Thoracic aorta (tissue), 2 donors: ENCODE measurements around the gene SCG5. TPM values are rescaled to one million over a fixed set of nuclear protein-coding genes. Genes with fewer than 3 reads are reported as not detected.

Experiments
- ATAC-seq: fragments of 150-250 bp; one replicate; pipeline ENCODE4 v1.8.0; 2017; ENCODE audit warnings: low read depth; ENCODE audit not compliant: insufficient number of reproducible peaks, low FRiP score
- DNase-seq: peaks from one replicate; pipeline ENCODE4 v3.0.0-alpha.2; 2020; ENCODE audit warnings: low spot score
- H3K27ac ChIP-seq, 2 donors: fragments of 200-600 bp; sonication (generic); 1 replicate in 1 of 2; 2 replicates in 1 of 2; pipeline ENCODE4 v1.5.1; 2016; ENCODE audit warnings: mild to moderate bottlenecking in 2 of 2, moderate library complexity in 2 of 2
- H3K27me3 ChIP-seq: fragments of 200-600 bp; sonication (generic); replicated peaks from 2 replicates; pipeline ENCODE4 v1.6.0; 2016; ENCODE audit warnings: mild to moderate bottlenecking; ENCODE audit not compliant: insufficient read depth
- H3K36me3 ChIP-seq: fragments of 200-600 bp; sonication (generic); one replicate; pipeline ENCODE4 v1.5.1; 2016
- H3K4me1 ChIP-seq, 2 donors: fragments of 200-600 bp; sonication (generic); 1 replicate in 1 of 2; 2 replicates in 1 of 2; pipeline versions ENCODE4 v1.5.1 to v1.6.0; 2016; ENCODE audit warnings: low read depth in 2 of 2, mild to moderate bottlenecking in 1 of 2; ENCODE audit not compliant: control insufficient read depth in 1 of 2
- H3K4me3 ChIP-seq: fragments of 200-600 bp; sonication (generic); 2 replicates; pipeline ENCODE4 v1.5.1; 2016; ENCODE audit warnings: mild to moderate bottlenecking
- H3K9me3 ChIP-seq: fragments of 200-600 bp; sonication (generic); 2 replicates; pipeline ENCODE4 v1.5.1; 2016
- total RNA-seq, 2 donors: library from RNA; depleted of rRNA; stranded (reverse); fragments of >200 nt; gene quantifications; one replicate each; pipeline versions ENCODE4 v1.1.0 to v1.2.3, GENCODE V29; 2016
- TF ChIP-seq, protein P1 (sequence below): fragments of 200-600 bp; sonication (generic); IDR thresholded peaks from one replicate; pipeline ENCODE4 v1.5.1; 2019; ENCODE audit warnings: antibody characterized with exemption

SCG5 gene
- total RNA-seq, 2 donors from 2014 or later = 2.4 to 3.3 TPM

DNA sequence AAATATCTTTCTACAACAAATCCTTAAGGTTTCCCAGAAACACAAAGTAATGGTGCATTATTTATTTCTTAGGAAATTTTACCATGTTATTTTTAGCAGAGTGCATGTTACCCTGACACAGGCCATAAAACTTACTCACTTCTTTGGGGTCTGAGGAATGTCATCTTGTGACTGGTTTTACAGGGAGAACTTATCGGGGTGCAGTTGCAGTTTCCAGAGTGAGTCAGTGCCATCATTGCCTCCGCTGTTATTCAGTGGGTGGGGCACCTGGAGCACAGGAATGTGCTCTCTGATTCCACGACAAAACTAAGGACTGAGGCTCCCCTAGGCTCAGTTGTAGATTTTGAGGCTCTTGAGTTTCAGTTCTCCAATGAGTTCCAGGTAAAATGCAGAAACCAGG lies 65.2 kb downstream of the SCG5 start:
- no peak overlapping the region for H3K4me3 ChIP-seq
- DNase-seq (no peak), ATAC-seq (no peak)
- H3K9me3 ChIP-seq = no peaks in the 10 kb centered on the region
- no peaks in the 10 kb centered on the region for H3K4me1 ChIP-seq
- no peaks in the 10 kb centered on the region for H3K27me3 ChIP-seq
- TF ChIP-seq, protein P1, sequence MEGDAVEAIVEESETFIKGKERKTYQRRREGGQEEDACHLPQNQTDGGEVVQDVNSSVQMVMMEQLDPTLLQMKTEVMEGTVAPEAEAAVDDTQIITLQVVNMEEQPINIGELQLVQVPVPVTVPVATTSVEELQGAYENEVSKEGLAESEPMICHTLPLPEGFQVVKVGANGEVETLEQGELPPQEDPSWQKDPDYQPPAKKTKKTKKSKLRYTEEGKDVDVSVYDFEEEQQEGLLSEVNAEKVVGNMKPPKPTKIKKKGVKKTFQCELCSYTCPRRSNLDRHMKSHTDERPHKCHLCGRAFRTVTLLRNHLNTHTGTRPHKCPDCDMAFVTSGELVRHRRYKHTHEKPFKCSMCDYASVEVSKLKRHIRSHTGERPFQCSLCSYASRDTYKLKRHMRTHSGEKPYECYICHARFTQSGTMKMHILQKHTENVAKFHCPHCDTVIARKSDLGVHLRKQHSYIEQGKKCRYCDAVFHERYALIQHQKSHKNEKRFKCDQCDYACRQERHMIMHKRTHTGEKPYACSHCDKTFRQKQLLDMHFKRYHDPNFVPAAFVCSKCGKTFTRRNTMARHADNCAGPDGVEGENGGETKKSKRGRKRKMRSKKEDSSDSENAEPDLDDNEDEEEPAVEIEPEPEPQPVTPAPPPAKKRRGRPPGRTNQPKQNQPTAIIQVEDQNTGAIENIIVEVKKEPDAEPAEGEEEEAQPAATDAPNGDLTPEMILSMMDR = no peak
- H3K27ac ChIP-seq = no peak overlapping the region
- H3K36me3 ChIP-seq = no peaks in the 10 kb centered on the region

DNA sequence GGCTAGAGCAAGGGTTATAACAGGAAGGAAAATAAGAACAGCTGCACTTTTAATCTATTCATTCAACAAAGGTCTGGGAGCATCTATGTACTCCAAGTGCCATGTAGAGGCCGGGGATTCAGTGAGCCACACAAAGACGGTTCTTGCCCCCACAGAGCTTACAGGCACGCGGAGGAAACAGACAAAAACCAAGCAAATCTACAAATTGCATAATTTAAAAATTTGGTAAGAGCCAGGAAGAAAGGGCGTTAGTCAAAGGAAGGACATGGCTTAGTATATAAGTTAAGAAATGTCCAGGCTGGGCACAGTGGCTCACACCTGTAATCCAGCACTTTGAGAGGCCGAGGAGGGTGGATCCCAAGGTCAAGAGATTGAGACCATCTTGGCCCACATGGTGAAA lies 65.9 kb downstream of the SCG5 start:
- ATAC-seq = no peak
- Histone ChIP-seq H3K4me3 (no peak overlapping the region), H3K36me3 (no peaks in the 10 kb centered on the region), H3K27ac (no peak overlapping the region), H3K4me1 (no peaks in the 10 kb centered on the region), H3K27me3 (no peaks in the 10 kb centered on the region), H3K9me3 (no peaks in the 10 kb centered on the region)
- no peak for DNase-seq
- TF ChIP-seq, protein P1 = no peak

DNA sequence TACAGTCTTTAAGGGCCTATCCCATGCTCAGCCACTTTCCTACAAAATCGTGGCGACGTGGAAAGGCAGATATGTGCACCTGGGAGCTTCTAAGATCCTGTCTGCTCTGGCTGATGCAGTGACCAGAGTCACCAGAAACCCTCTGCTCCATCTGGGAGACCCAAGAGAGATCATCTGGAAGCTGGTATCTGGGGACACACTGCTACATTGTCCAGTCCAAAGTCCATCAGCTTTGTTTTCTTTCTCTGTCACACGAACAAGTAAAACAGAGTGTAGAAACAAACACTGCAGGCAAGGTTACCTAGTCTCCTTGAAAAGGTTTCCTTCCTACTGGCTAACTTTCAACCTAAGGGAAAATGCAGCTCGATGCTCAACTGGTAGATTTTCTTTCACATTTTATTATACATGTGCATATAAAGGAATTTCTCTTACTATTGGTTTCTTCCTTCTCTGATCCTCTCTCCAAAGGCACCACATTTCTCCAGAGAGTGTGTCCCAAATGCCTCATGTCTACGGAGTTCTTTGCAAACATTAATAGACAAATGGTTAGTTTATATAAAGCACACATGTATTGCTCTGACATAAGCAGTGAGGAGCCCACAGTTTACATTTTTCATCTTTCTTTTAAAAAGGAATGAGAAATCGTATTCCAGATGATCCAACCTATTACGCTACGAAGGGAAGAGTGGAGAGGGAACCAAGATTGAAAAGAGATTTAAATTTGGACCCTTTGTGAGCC lies 68.0 kb downstream of the SCG5 start:
- Histone ChIP-seq H3K4me1 (no peaks in the 10 kb centered on the region), H3K9me3 (no peaks in the 10 kb centered on the region), H3K27me3 (no peaks in the 10 kb centered on the region), H3K4me3 (no peak overlapping the region), H3K36me3 (no peaks in the 10 kb centered on the region), H3K27ac (no peak overlapping the region)
- DNase-seq = no peak
- no peak for ATAC-seq
- TF ChIP-seq, protein P1 = no peak

DNA sequence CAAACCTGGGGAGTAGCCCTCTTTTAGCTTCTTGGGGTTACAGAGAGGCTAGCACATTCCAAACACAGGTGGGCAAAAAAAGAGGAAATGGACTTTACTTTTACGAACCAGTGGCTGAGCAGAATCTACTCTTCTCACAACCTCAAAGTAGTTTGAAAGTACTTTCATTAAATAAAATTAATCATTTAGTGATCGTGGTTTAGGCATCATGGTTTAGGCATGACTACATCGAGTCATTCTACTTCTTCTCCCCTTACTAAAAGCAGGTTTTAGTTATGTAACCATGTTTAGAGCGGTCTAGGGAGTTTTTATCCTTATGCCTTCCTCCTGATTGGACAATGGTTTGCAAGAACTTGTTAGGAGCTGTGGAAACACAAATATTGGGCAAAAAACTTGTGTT lies 73.8 kb downstream of the SCG5 start:
- peaks cover 15% of the 10 kb centered on the region for H3K27me3 ChIP-seq
- H3K27ac ChIP-seq = no peak overlapping the region
- ATAC-seq = no peak
- H3K4me3 ChIP-seq = no peak overlapping the region
- H3K36me3 ChIP-seq = no peaks in the 10 kb centered on the region
- H3K4me1 ChIP-seq = peaks cover 15 to 25% of the 10 kb centered on the region in 2 donors
- H3K9me3 ChIP-seq = no peaks in the 10 kb centered on the region
- DNase-seq = no peak
- TF ChIP-seq, protein P1 = no peak

DNA sequence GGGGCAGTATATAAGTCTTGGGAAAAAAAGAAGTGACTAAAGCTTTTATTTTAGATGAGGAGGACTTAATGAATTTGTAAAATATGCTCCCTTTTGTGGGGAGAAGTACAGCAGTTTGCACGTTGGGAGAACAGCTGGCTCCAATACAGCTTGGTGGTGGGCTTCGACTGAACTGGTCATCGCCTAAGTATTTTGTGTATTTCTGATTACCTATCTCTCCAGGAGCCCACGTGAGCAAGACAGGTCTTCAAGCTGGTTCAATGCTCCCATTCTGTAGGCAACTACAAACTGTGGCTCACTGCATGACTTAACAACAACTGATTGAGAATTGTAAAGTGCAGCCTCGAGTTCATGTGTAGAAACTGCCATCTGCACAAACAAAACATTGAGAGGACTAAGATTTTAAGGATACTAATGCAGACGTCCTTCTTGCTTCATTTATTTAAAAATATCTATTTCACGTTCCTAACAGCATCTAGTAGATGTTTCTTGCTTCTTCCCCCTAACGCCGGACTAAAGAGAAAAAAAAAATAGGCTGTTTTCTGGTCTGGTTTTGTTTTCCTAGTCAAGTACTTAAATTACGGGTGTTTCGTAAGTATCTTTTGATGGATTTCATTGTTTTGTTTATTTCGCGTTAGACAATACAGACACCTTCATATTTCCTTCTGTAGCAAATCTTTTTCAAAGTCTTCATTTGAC lies 74.9 kb downstream of the SCG5 start:
- DNase-seq (no peak), ATAC-seq (no peak)
- Histone ChIP-seq H3K4me3 (peak overlapping the region; percentile 58), H3K9me3 (no peaks in the 10 kb centered on the region), H3K36me3 (no peaks in the 10 kb centered on the region), H3K4me1 (peaks cover 15 to 25% of the 10 kb centered on the region in 2 donors), H3K27me3 (peaks cover 15% of the 10 kb centered on the region), H3K27ac (no peak overlapping the region)
- TF ChIP-seq, protein P1 = no peak
